BE2C (cell line): ENCODE measurements around the gene R3HDM2.

Experiments
- DNase-seq: peaks from one replicate; pipeline ENCODE4 v3.0.0-alpha.2; 2020
- H3K27me3 ChIP-seq: fragments of 250-450 bp; sonication (Bioruptor Pico); 2 replicates; pipeline ENCODE4 v1.5.1; 2020; ENCODE audit warnings: mild to moderate bottlenecking
- H3K36me3 ChIP-seq: fragments of 250-450 bp; sonication (Bioruptor Pico); 2 replicates; pipeline ENCODE4 v1.5.1; 2020; ENCODE audit warnings: mild to moderate bottlenecking
- H3K4me1 ChIP-seq: fragments of 250-450 bp; sonication (Bioruptor Pico); 2 replicates; pipeline ENCODE4 v1.5.1; 2020
- H3K4me3 ChIP-seq: 2 replicates; pipeline ENCODE4 v1.5.1; 2011; ENCODE audit warnings: low read depth, low read length
- H3K9me3 ChIP-seq: fragments of 250-450 bp; sonication (Bioruptor Pico); 2 replicates; pipeline ENCODE4 v1.5.1; 2020
- CTCF ChIP-seq: IDR thresholded peaks from 2 replicates; pipeline ENCODE4 v1.5.1; 2012; ENCODE audit warnings: mild to moderate bottlenecking, low read depth, low read length

The R3HDM2 gene

GRCh38 chr12:57434517-57435223 lies 3.8 kb upstream of the R3HDM2 start, which contains the start of gene INHBC:
INHBC (plus strand) TSS chr12:57434784; CDS start chr12:57434887, 103 bp downstream.
- no peak for TF ChIP-seq CTCF
- no peaks in the 10 kb centered on the region for H3K36me3 ChIP-seq
- no peaks in the 10 kb centered on the region for H3K9me3 ChIP-seq
- H3K4me1 ChIP-seq = no peaks in the 10 kb centered on the region
- H3K27me3 ChIP-seq = no peaks in the 10 kb centered on the region
- no peak for DNase-seq
- H3K4me3 ChIP-seq = no peak within 1 kb of the TSS

GRCh38 chr12:57433370-57433769 lies 2.5 kb upstream of the R3HDM2 start:
- Histone ChIP-seq H3K27me3 (no peaks in the 10 kb centered on the region), H3K4me3 (no peak overlapping the region), H3K9me3 (no peaks in the 10 kb centered on the region), H3K36me3 (no peaks in the 10 kb centered on the region), H3K4me1 (no peaks in the 10 kb centered on the region)
- DNase-seq = no peak
- no peak for TF ChIP-seq CTCF

- Histone ChIP-seq H3K4me3 (no peak overlapping the region), H3K27me3 (no peaks in the 10 kb centered on the region), H3K36me3 (no peaks in the 10 kb centered on the region), H3K4me1 (no peaks in the 10 kb centered on the region), H3K9me3 (no peaks in the 10 kb centered on the region)
- DNase-seq = no peak
- TF ChIP-seq CTCF = no peak
These were observed 878 bp upstream of the R3HDM2 start for GRCh38 chr12:57431654-57432188.

GRCh38 chr12:57430112-57430930 lies 522 bp downstream of the R3HDM2 start:
- no peak for TF ChIP-seq CTCF
- peak overlapping the region; percentile 74 for H3K4me3 ChIP-seq
- H3K27me3 ChIP-seq = no peaks in the 10 kb centered on the region
- H3K36me3 ChIP-seq = no peaks in the 10 kb centered on the region
- DNase-seq = peak; percentile 65
- H3K9me3 ChIP-seq = no peaks in the 10 kb centered on the region
- no peaks in the 10 kb centered on the region for H3K4me1 ChIP-seq

- H3K27me3 ChIP-seq = no peaks in the 10 kb centered on the region
- no peak for TF ChIP-seq CTCF
These were observed 1.3 kb downstream of the R3HDM2 start for GRCh38 chr12:57429473-57430111.

More at GRCh38 chr12:57429473-57430111, 1.3 kb downstream of the R3HDM2 start:
- peak overlapping the region; percentile 74 for H3K4me3 ChIP-seq
- H3K9me3 ChIP-seq = no peaks in the 10 kb centered on the region
- DNase-seq = no peak
- no peaks in the 10 kb centered on the region for H3K4me1 ChIP-seq
- H3K36me3 ChIP-seq = no peaks in the 10 kb centered on the region
